ENCODE data around the gene TNFRSF8.

Gene TNFRSF8

DNA sequence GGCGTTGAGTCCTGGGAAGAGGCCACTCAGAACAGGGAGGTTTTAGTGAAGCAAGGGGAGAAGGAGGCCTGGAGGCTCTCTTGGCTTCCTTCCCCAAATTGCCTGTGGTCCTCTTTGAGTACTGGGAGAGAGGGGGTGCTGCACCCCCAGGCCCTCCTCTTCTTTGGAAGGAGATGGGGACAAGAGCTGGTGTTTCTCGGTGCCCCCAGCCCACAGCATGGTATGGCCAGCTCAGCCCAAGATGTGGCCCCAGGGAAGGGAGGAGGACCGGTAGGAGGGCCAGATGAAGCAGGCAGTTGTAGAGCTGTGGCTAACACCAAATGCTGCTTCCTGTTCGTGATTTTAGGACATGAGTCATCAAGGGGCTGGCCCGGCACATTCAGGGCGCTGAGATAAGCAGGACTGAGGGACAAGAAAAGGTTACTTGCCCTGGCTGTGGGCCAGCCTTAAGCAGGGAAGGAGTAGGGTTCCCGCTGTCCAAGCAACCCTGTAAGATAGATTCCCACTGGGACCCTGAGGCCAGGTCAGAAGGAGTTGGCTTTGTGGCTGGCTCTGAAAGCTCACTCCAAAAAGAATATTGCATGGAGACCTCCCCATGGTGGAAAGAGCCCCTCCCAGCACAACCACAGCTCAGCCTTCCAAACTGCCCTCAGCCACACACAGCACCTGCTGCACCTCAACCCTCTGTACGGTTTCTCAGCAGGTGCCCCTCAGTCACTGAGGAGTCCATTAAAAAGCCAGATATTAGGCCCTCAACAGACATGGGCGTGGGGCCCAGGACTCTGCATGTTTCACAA lies 98.8 kb downstream of the TNFRSF8 start:
- DNase-seq: peak; percentile 61

- DNase-seq: no peak
These were observed 99.5 kb downstream of the TNFRSF8 start for GRCh38 chr1:12162459-12163137.

DNA sequence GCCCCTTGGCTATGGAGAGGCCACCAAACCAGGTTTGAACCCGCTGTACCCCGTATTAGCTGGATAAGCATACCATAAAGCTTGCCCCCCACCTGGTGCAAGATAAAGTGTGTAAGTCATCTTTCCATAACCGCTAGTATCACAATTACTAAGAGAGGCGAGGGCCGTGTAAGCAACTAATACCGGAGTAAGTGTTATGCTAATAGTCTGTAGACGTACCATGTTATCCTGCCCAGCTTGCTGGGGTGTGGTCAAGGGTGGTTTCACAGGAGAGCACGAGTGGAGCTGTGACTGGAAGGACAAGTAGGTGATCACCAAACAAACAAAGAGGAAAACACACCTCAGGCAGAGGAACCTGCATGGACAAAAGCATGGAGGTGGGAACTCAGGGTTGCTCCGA lies 100.1 kb downstream of the TNFRSF8 start:
- no peak for DNase-seq

DNA sequence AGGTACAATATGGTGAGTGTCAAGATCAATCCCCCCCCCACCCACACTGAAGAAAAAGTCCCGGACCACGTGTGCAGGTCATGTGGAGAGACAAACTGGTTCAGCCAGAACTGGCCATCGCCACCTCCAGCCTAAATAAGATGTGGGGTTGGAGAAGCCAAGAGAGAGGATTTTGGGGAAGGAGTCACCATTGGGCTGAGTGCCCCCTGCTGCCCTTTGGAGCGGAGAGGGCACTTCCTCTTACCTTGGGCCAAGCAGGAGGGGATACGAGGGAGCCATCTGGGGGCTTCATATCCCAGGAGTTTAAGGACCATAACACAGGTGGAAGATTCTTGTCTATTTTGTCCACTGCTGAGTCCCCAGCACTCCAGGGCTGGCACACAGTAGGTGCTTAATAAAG lies 101.1 kb downstream of the TNFRSF8 start:
- no peak for DNase-seq

DNA sequence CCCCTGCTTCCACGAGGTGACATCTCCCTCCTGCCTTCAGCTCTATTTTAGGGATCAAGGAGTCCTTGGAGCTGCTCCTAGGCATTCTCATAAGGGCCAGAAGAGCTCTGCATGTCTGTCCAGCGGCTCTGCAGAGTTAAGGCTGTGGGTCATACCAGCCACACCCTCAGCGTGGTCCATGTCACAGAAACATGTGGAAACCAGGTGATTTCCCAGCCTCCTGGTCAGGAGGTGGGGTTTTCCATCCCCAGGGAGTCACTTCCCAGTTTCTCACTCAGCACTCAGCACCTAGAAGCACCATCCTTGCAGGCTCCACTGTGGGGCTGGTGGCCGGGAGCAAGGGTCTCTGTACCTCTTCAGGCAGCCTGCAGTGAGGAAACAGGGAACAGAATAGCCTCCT lies 102.2 kb downstream of the TNFRSF8 start:
- DNase-seq: no peak

- DNase-seq: no peak
These were observed 103.9 kb downstream of the TNFRSF8 start, which contains the start of gene TNFRSF1B for GRCh38 chr1:12166834-12167492. Gene TNFRSF1B, plus strand, starts transcription at chr1:12166991. Its CDS starts 101 bp downstream, at chr1:12167092.

- no peak for DNase-seq
These were observed 104.7 kb downstream of the TNFRSF8 start for GRCh38 chr1:12167493-12168429.

DNA sequence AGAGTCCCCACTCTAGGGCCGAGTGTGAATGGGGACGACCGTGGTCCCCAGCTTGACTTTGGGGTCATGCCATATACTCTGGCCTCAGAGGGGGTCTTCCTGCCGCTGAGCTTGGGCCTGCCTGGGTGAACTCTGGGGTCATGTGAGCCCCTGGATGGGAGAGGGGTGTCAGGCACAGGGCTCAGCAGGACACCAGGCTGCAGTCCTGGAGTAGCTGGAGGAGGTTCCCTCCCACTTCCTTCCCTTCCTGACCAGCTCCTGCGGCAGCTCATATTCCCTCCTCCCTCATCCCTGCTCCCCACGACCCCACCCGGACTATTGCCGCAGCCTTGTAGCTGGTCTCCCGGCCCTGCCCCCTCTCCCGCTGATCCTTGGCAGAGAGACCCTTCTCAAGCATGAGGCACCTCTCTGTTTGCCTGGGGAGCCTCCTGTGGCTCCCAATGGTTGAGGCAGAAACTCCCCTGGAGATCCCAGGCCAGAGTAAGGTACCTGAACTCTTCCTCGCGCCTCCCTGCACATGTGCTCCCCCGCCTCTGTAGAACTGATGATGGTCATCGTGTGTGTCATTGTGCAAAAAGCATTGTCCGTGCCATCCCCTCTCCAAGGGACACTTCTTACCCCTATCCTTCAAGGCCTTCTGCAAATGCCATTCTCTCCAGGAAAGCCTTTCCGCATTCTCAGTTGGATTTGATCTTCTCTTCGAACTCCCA lies 105.5 kb downstream of the TNFRSF8 start:
- DNase-seq: no peak

GRCh38 chr1:12169442-12170135 lies 106.5 kb downstream of the TNFRSF8 start:
- no peak for DNase-seq

- DNase-seq: no peak
These were observed 107.2 kb downstream of the TNFRSF8 start for GRCh38 chr1:12170263-12170671.

DNA sequence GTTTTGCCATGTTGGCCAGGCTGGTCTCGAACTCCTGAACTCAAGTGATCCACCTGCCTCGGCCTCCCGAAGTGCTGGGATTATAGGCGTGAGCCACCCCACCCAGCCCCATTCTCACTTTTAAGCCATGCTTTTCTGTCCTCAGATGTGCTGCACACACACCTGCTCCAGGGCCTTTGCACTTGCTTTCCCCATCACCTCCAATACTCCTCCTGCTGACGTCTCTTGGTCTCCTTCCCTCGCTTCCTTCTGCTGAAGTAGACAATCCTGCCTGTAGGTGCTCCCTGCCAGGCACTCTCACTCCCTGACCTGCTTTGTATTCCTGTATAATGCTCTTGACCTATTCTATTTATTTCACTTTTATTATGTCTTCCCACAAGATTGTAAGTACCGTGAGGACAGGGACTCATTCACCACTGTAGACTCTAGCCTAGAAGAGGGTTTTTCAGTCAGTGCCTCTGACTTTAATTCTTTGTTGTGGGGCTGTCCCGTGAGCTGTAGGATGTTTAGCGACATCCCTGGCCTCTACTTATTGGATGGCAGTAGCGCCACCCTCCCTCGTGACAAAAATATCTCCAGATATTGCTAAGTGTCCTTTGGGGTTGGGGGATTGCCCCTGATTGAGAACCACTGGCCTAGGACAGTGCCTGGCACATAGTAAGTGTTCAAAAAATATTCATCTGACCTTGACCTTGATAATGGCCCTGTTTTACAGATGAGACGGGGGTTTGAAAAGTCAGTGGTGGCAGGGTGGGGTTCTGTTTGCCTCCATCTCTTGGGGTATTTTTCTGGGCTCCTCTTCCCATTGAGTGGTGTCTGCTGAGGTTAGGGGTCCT lies 108.3 kb downstream of the TNFRSF8 start:
- DNase-seq: no peak

GRCh38 chr1:12172042-12172851 lies 109.1 kb downstream of the TNFRSF8 start:
- DNase-seq: no peak

DNA sequence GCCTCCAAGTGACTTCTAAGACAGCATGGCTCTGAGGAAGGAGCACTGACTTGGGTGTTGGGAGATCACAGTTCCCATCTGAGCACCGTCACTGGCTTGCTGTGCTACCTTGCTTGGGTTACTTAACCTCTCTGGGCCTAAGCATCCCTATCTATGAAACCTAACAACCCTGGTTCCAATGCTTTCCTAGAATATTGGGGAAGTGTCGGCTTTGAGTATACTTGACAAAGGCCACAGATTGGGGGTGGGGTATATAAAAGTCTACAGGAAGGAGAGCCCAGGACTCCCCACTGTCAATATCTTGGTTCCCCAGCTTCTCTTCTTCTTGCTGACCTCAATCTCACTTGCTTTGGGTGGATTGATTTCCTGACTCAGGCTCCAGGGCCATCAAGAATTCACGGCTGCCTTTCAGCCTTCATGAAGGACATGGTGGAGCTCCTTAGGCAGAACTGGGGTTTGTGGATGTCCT lies 110.0 kb downstream of the TNFRSF8 start:
- DNase-seq: no peak

- DNase-seq: no peak
These were observed 110.6 kb downstream of the TNFRSF8 start for GRCh38 chr1:12173631-12174121.

DNA sequence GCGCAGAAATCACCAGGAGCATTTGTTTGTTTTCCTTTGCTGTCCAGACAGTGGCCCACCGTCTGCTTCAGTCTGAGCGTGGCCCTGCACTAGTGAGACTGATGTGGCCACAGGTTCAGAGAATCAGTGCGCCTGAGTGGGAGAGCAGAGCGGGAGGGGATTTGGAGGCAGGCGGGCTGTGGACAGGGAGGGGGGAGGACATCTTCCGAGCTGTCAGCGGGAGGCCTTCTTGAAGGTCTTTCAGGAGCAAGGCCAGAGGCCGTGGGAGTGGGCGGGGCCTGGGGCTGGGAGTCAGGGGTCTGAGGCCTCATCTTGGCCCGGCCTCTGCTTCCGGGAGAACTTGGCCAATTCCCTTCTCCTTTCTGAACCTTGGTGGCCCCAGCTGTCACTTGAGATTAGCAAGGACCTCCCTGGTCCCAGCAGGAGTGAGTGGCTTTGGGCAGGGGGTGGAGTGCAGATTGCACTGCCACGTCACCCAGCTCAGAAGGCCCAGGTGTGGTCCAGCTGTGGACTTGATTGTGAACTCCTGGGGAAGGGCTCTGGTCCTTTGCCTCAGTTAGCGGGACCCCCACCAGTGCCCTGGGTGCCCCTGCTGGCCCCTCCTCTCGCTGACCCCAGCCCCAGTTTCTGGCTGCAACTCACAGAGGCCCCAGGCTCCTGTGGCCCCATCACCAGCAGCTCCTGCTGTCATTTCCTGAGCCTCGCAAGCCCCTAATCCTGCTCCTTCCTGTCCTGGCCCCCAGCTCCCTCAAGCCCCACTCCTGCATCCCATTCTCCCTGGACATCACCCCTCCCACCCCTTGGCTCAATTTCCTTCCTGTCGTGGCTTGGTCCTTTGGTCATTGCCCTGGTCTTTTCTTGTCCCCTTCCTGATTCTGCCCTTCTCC lies 112.1 kb downstream of the TNFRSF8 start:
- no peak for DNase-seq

DNA sequence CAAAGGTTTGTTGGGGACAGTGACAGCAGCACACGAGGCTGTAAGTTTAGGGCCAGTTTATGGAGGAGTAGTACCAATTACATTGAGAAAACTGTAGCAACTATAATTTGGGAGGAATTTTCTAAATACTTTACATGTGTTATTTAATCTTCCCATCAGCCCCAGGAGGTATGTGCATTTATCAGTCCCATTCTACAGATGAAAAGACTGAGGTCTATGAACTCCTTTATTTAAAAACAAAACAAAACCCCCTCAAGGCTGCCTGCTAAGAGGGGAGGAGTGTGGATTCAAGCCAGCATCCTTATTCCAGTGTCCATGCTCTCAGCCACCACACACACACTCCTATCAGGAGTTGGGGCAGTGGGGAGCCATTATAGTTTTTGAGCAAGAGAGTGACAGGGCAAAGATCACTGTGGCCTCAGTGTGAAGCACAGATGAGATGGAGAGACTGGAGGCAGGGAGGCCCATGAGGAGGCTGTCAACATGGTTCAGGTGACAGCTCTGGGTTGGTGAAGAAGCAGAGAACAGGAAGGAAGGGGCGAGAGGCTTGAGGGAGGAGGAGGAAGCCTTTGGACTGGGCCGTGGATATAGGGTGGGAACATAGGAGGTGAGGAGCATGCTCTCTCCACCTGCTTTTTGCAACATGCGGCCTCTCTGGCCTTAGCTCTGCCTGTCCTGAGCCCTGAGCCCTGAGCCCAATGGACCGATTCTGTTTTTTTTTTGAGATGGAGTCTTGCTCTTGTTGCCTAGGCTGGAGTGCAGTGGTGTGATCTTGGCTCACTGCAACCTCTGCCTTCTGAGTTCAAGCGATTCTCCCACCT lies 113.4 kb downstream of the TNFRSF8 start:
- no peak for DNase-seq
